Liver (tissue), 3 donors: ENCODE data around the gene CCNO.

Experiments used
- ATF3 ChIP-seq: IDR thresholded peaks from 2 replicates; pipeline ENCODE4 v1.6.1; 2016; ENCODE audit warnings: antibody characterized with exemption
- EGR1 ChIP-seq, 2 donors: IDR thresholded peaks; 2 replicates each; pipeline ENCODE4 v1.6.1; 2016 to 2018; ENCODE audit warnings: antibody characterized with exemption in 2 of 2, low read depth in 2 of 2
- FOXA1 ChIP-seq: IDR thresholded peaks from 2 replicates; pipeline ENCODE4 v1.6.1; 2016; ENCODE audit warnings: antibody characterized with exemption
- GABPA ChIP-seq, 2 donors: IDR thresholded peaks in 1 of 2; conservative IDR thresholded peaks in 1 of 2; 2 replicates each; pipeline ENCODE4 v1.6.1; 2016; ENCODE audit warnings: antibody characterized with exemption in 2 of 2, mild to moderate bottlenecking in 1 of 2, moderate library complexity in 1 of 2
- HNF4G ChIP-seq: IDR thresholded peaks from 2 replicates; pipeline ENCODE4 v1.6.1; 2016; ENCODE audit warnings: antibody characterized with exemption
- JUND ChIP-seq, 2 donors: IDR thresholded peaks; 2 replicates each; pipeline ENCODE4 v1.6.1; 2016; ENCODE audit warnings: antibody characterized with exemption in 2 of 2
- RAD21 ChIP-seq, 2 donors: IDR thresholded peaks; 2 replicates each; pipeline ENCODE4 v1.6.1; 2016; ENCODE audit warnings: antibody characterized with exemption in 2 of 2, mild to moderate bottlenecking in 2 of 2
- REST ChIP-seq: IDR thresholded peaks from 2 replicates; pipeline ENCODE4 v1.6.1; 2016; ENCODE audit warnings: antibody characterized with exemption, mild to moderate bottlenecking
- SP1 ChIP-seq: IDR thresholded peaks from 2 replicates; pipeline ENCODE4 v1.6.1; 2018; ENCODE audit warnings: antibody characterized with exemption, mild to moderate bottlenecking
- TAF1 ChIP-seq: conservative IDR thresholded peaks from 2 replicates; pipeline ENCODE4 v1.6.1; 2016; ENCODE audit warnings: antibody characterized with exemption, mild to moderate bottlenecking
- YY1 ChIP-seq: IDR thresholded peaks from 2 replicates; pipeline ENCODE4 v1.6.1; 2016; ENCODE audit warnings: antibody characterized with exemption, mild to moderate bottlenecking
- TF ChIP-seq, protein P1 (sequence below): fragments of 150-350 bp; IDR thresholded peaks from 2 replicates; pipeline ENCODE4 v1.5.1; 2017; ENCODE audit warnings: improper control_type of control experiment, low read depth, low read length; ENCODE audit not compliant: missing input control
- TF ChIP-seq, protein P2 (sequence below): IDR thresholded peaks from 2 replicates; pipeline ENCODE4 v1.6.1; 2016; ENCODE audit warnings: antibody characterized with exemption
- TF ChIP-seq, protein P3 (sequence below): IDR thresholded peaks from 2 replicates; pipeline ENCODE4 v1.6.1; 2016; ENCODE audit warnings: antibody characterized with exemption
- donor health status: healthy.
- donor health status: healthy.

DNA sequence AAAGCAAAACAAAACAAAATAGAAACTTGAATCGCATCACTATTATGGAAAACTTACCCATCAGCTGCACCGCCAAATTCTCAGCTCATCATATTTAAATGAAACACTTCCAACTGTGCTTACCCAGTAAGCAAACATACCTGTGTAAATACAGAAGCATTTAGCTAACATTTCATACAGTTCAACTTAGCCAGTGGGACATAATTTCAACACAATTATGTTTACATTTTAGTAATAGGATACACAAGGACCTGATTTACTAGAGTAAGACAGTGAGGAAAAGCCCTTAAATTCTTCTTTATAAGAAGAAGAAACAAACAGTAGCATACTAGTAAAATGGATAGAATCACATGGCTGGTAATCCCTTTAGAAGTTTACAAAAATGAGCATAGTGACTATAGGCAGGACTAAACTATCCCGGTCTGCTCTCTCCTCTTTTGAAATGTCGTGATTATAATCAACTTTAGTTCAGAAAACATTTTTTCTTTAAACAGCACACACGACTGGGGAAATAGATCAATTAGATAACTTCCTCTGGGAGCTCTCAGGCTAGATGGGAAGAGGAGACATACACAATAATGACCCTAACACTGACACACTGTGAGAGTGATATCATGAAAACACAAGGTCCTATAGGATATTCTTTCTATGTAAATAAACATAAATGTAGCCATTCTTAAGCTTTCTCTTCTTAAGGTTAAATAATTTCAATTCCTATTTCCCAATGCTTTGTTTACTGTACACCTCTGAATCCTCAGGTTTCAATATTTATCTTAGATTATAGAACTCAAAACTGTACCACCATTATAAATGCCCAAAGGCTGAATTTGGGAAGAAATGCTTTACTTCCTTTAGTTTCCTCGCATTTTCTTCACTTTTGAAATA, 44.5 kb downstream of the CCNO start:
- TF ChIP-seq, protein P1, sequence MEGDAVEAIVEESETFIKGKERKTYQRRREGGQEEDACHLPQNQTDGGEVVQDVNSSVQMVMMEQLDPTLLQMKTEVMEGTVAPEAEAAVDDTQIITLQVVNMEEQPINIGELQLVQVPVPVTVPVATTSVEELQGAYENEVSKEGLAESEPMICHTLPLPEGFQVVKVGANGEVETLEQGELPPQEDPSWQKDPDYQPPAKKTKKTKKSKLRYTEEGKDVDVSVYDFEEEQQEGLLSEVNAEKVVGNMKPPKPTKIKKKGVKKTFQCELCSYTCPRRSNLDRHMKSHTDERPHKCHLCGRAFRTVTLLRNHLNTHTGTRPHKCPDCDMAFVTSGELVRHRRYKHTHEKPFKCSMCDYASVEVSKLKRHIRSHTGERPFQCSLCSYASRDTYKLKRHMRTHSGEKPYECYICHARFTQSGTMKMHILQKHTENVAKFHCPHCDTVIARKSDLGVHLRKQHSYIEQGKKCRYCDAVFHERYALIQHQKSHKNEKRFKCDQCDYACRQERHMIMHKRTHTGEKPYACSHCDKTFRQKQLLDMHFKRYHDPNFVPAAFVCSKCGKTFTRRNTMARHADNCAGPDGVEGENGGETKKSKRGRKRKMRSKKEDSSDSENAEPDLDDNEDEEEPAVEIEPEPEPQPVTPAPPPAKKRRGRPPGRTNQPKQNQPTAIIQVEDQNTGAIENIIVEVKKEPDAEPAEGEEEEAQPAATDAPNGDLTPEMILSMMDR: no peak
- TF ChIP-seq, protein P2, sequence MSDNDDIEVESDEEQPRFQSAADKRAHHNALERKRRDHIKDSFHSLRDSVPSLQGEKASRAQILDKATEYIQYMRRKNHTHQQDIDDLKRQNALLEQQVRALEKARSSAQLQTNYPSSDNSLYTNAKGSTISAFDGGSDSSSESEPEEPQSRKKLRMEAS: no peak
- no peak for TF ChIP-seq JUND (IDR thresholded peaks at IDR 0.05)
- no peak for TF ChIP-seq REST
- no peak for TF ChIP-seq HNF4G
- no peak for TF ChIP-seq YY1
- TF ChIP-seq EGR1 (IDR thresholded peaks at IDR 0.05; ENCODE audit: low read depth in 2 of 2): no peak
- TF ChIP-seq RAD21 (IDR thresholded peaks at IDR 0.05): no peak
- no peak for TF ChIP-seq GABPA (IDR thresholded peaks at IDR 0.05 in 1 of 2, conservative IDR thresholded peaks at IDR 0.05 in 1 of 2)
- TF ChIP-seq, protein P3, sequence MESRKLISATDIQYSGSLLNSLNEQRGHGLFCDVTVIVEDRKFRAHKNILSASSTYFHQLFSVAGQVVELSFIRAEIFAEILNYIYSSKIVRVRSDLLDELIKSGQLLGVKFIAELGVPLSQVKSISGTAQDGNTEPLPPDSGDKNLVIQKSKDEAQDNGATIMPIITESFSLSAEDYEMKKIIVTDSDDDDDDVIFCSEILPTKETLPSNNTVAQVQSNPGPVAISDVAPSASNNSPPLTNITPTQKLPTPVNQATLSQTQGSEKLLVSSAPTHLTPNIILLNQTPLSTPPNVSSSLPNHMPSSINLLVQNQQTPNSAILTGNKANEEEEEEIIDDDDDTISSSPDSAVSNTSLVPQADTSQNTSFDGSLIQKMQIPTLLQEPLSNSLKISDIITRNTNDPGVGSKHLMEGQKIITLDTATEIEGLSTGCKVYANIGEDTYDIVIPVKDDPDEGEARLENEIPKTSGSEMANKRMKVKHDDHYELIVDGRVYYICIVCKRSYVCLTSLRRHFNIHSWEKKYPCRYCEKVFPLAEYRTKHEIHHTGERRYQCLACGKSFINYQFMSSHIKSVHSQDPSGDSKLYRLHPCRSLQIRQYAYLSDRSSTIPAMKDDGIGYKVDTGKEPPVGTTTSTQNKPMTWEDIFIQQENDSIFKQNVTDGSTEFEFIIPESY: no peak
- no peak for TF ChIP-seq TAF1
- TF ChIP-seq ATF3: no peak
- no peak for TF ChIP-seq SP1
- no peak for TF ChIP-seq FOXA1
